ENCODE measurements around the gene FMNL1.

The FMNL1 gene

DNA sequence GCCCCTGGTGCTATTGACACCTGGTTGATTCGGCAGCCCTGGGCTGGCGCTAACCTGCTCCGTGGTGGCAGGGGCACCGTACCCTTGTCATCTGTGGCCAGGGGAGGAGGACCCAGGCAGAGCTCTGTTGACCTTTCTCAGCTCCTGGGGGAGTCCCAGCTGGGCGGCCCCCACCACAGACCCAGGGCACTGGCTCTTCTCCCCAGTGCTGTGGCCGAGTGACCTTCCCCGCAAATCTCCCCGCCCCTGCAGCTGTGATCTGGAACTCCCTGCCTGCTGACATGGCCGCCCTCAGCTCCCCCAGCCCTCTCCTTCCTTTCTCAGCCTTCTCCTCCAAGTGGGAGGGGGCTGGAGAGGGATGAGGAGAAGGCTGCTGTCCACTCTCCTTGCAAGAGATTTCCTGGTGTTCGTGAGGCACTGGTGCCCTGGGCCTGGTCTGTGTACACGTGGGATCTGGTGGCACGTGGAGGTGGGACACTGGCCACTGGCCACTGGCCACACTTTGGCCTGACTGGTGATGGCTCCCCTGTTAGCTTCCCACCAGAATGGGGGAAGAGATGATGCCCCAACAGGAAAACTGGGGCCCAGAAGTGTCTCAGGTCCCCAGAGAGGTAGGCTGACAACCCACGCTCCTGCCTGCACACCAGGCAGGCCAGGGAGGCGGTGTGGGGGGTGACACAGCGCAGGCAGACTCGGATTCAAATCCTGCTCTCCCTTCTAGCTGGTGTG, 8.2 kb downstream of the FMNL1 start:
- Histone ChIP-seq H3K9me3 (ENCODE audit: control extremely low read depth in 1 of 5, control insufficient read depth in 4 of 5, insufficient read depth in 2 of 5, low read depth in 1 of 5, low read length in 4 of 5) (no peaks in the 10 kb centered on the region), H3K4me1 (ENCODE audit: control extremely low read depth in 1 of 4, control insufficient read depth in 4 of 4, insufficient read depth in 4 of 4, low read length in 3 of 4) (peaks cover 20 to 88% (median 72%) of the 10 kb centered on the region in 4 experiments), H3K4me3 (ENCODE audit: control insufficient read depth in 1 of 7, extremely low read depth in 1 of 7, insufficient read depth in 4 of 7, low read depth in 2 of 7, low read length in 6 of 7) (peak overlapping the region in 3 of 7 experiments; percentile 16 to 68 (median 55)), H3K36me3 (ENCODE audit: control insufficient read depth in 4 of 4, insufficient read depth in 4 of 4, low read length in 3 of 4) (peaks cover 10 to 33% (median 25%) of the 10 kb centered on the region in 4 experiments), H3K27ac (ENCODE audit: insufficient read depth in 1 of 2, low read depth in 1 of 2, low read length in 2 of 2, poor library complexity in 1 of 2, severe bottlenecking in 2 of 2) (peak overlapping the region; percentile 87 to 96), H3K27me3 (replicated peaks in 2 of 5; ENCODE audit: control insufficient read depth in 4 of 5, insufficient read depth in 5 of 5, low read length in 4 of 5) (no peaks in the 10 kb centered on the region)
- WGBS (ENCODE audit: insufficient coverage) = 80% methylated on average over 14 of the region's 16 CpGs
- DNase-seq = no peak
- ChIA-PET POLR2A (interaction anchor here (1.2 to 4.5 kb wide), 4 partner anchors 8 to 115 kb away, joined by 3 to 35 read pairs (median 10); partner anchors contain the start of genes FMNL1 and MAP3K14), CTCF (interaction anchor here (0.6 to 13.0 kb wide), 10 partner anchors 9 to 306 kb away, joined by 3 to 420 read pairs (median 3); partner anchors contain the start of genes FMNL1 and HEXIM1)

DNA sequence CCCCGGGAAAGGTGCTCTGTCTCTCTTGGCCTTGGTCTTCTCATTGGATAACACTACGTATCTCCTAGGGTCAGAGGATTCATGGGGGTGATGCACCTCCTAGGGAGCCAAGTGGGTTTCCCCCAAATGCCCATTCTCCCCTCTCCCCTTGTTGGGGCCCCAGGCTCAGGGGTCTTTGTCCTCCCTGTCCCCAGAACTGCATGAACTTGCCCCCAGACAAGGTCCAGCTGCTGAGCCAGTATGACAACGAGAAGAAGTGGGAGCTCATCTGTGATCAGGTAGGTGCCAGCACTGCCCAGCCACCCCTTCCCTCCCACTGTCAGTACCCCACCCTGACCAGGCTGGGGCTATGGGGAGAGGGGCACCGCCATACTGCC, 8.7 kb downstream of the FMNL1 start:
- H3K27ac ChIP-seq (ENCODE audit: insufficient read depth in 1 of 2, low read depth in 1 of 2, low read length in 2 of 2, poor library complexity in 1 of 2, severe bottlenecking in 2 of 2) = peak overlapping the region; percentile 0 to 96
- DNase-seq = no peak
- WGBS (ENCODE audit: insufficient coverage) = 83% methylated on average over 3 of the region's 4 CpGs
- peaks cover 25 to 88% (median 72%) of the 10 kb centered on the region in 4 experiments for H3K4me1 ChIP-seq (ENCODE audit: control extremely low read depth in 1 of 4, control insufficient read depth in 4 of 4, insufficient read depth in 4 of 4, low read length in 3 of 4)
- CTCF ChIA-PET = interaction anchor here (0.7 to 13.0 kb wide), 9 partner anchors 10 to 161 kb away, joined by 3 to 420 read pairs (median 5); partner anchors contain the start of genes FMNL1 and HEXIM1
- H3K9me3 ChIP-seq (ENCODE audit: control extremely low read depth in 1 of 5, control insufficient read depth in 4 of 5, insufficient read depth in 2 of 5, low read depth in 1 of 5, low read length in 4 of 5) = no peaks in the 10 kb centered on the region
- POLR2A ChIA-PET = interaction anchor here (1.2 to 4.5 kb wide), 3 partner anchors 9 to 82 kb away, joined by 5 to 35 read pairs (median 14); partner anchors contain the start of genes FMNL1 and HEXIM1
- H3K27me3 ChIP-seq (replicated peaks in 2 of 5; ENCODE audit: control insufficient read depth in 4 of 5, insufficient read depth in 5 of 5, low read length in 4 of 5) = no peaks in the 10 kb centered on the region
- H3K36me3 ChIP-seq (ENCODE audit: control insufficient read depth in 4 of 4, insufficient read depth in 4 of 4, low read length in 3 of 4) = peaks cover 13 to 38% (median 28%) of the 10 kb centered on the region in 4 experiments
- no peak overlapping the region for H3K4me3 ChIP-seq (ENCODE audit: control insufficient read depth in 1 of 7, extremely low read depth in 1 of 7, insufficient read depth in 4 of 7, low read depth in 2 of 7, low read length in 6 of 7)

DNA sequence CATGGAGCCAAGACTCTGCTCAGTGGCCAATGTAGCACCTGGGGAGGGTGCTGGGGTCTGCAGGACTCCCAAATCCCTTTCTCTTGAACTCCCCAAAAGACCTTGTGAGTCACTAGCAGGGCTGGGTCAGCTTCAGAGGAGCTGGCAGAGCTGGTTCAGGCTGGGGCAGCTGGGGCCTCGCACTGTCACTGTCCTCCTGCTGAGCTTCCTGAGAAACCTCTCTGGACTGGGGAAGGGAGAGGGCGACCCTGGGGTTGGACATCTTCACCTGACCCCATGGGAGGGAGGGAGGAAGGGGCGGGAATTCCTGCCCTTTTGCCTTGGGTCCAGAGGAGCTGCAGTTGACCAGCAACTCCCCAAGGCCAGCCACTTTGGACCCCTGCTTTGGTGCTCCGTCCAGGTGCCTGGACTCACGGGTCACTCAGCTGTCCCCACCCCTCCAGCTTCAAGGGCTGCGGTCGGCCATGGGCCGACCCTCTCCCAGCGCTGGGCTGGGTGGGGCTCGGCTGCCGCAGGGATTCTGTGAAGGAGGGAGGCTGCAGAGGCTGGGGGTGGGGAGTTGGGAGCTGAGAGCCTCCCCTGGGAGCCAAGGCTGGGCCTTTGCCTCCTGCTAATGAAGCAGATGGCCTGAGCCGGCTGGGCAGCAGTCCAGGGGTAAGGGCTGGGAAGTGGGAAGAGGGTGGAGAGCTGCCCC, 9.2 kb downstream of the FMNL1 start:
- Histone ChIP-seq H3K27ac (ENCODE audit: insufficient read depth in 1 of 2, low read depth in 1 of 2, low read length in 2 of 2, poor library complexity in 1 of 2, severe bottlenecking in 2 of 2) (peak overlapping the region; percentile 0 to 96), H3K4me3 (ENCODE audit: control insufficient read depth in 1 of 7, extremely low read depth in 1 of 7, insufficient read depth in 4 of 7, low read depth in 2 of 7, low read length in 6 of 7) (no peak overlapping the region), H3K9me3 (ENCODE audit: control extremely low read depth in 1 of 5, control insufficient read depth in 4 of 5, insufficient read depth in 2 of 5, low read depth in 1 of 5, low read length in 4 of 5) (no peaks in the 10 kb centered on the region), H3K4me1 (ENCODE audit: control extremely low read depth in 1 of 4, control insufficient read depth in 4 of 4, insufficient read depth in 4 of 4, low read length in 3 of 4) (peaks cover 24 to 88% (median 70%) of the 10 kb centered on the region in 4 experiments), H3K36me3 (ENCODE audit: control insufficient read depth in 4 of 4, insufficient read depth in 4 of 4, low read length in 3 of 4) (peaks cover 13 to 43% (median 31%) of the 10 kb centered on the region in 4 experiments), H3K27me3 (replicated peaks in 2 of 5; ENCODE audit: control insufficient read depth in 4 of 5, insufficient read depth in 5 of 5, low read length in 4 of 5) (no peaks in the 10 kb centered on the region)
- CTCF ChIA-PET = interaction anchor here (0.7 to 13.0 kb wide), 12 partner anchors 10 to 161 kb away, joined by 3 to 420 read pairs (median 6); partner anchors contain the start of genes ACBD4, FMNL1 and HEXIM1
- 82% methylated on average over 2 of the region's 12 CpGs for WGBS (ENCODE audit: insufficient coverage)
- POLR2A ChIA-PET = interaction anchor here (1.2 to 4.5 kb wide), 5 partner anchors 9 to 82 kb away, joined by 5 to 35 read pairs (median 14); partner anchors contain the start of genes FMNL1 and HEXIM1
- no peak for DNase-seq

DNA sequence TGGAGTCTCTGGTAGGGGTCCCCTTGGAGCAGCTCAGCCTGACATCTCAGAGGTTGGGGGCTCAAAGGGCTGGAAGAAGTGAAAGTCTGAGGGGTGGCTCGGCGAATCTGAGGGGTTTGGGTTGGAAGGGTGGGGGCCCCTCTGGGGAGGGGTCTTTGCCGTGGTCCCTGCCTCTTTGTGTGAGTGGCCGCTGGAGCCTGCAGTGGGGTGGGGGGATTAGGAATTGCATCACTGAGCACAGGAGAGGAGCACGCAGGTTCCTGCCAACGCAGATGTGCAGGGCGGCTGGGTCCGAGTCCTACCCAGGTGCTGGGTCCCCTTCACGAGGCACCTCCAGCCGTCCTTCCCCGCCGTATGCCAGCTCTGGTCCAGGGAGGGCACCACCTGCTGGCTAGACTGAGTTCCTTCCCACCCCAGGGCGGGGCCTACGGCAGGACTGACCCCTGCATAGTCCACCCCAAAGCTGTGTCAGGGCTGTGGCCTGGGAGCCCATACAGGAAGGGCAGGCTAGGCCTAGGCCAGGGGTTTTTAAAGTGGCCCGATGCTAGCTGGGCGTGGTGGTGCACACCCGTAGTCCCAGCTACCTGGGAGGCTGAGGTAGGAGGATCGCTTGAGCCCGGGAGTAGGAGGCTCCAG, 9.9 kb downstream of the FMNL1 start:
- peaks cover 16 to 49% (median 37%) of the 10 kb centered on the region in 4 experiments for H3K36me3 ChIP-seq (ENCODE audit: control insufficient read depth in 4 of 4, insufficient read depth in 4 of 4, low read length in 3 of 4)
- WGBS (ENCODE audit: insufficient coverage) = 91% methylated on average over 17 of the region's 19 CpGs
- H3K4me3 ChIP-seq (ENCODE audit: control insufficient read depth in 1 of 7, extremely low read depth in 1 of 7, insufficient read depth in 4 of 7, low read depth in 2 of 7, low read length in 6 of 7) = no peak overlapping the region
- CTCF ChIA-PET = interaction anchor here (0.7 to 13.0 kb wide), 17 partner anchors 9 to 156 kb away, joined by 3 to 420 read pairs (median 6); partner anchors contain the start of genes ACBD4, FMNL1 and HEXIM1
- peaks cover 22 to 84% (median 63%) of the 10 kb centered on the region in 4 experiments for H3K4me1 ChIP-seq (ENCODE audit: control extremely low read depth in 1 of 4, control insufficient read depth in 4 of 4, insufficient read depth in 4 of 4, low read length in 3 of 4)
- no peaks in the 10 kb centered on the region for H3K27me3 ChIP-seq (replicated peaks in 2 of 5; ENCODE audit: control insufficient read depth in 4 of 5, insufficient read depth in 5 of 5, low read length in 4 of 5)
- peak overlapping the region in 1 of 2 experiments; percentile 9 for H3K27ac ChIP-seq (ENCODE audit: insufficient read depth in 1 of 2, low read depth in 1 of 2, low read length in 2 of 2, poor library complexity in 1 of 2, severe bottlenecking in 2 of 2)
- peak in 1 of 3 donors; percentile 17 for DNase-seq
- no peaks in the 10 kb centered on the region for H3K9me3 ChIP-seq (ENCODE audit: control extremely low read depth in 1 of 5, control insufficient read depth in 4 of 5, insufficient read depth in 2 of 5, low read depth in 1 of 5, low read length in 4 of 5)
- POLR2A ChIA-PET = interaction anchor here (1.0 to 4.5 kb wide), 5 partner anchors 10 to 83 kb away, joined by 3 to 35 read pairs (median 6); partner anchors contain the start of genes FMNL1 and HEXIM1

DNA sequence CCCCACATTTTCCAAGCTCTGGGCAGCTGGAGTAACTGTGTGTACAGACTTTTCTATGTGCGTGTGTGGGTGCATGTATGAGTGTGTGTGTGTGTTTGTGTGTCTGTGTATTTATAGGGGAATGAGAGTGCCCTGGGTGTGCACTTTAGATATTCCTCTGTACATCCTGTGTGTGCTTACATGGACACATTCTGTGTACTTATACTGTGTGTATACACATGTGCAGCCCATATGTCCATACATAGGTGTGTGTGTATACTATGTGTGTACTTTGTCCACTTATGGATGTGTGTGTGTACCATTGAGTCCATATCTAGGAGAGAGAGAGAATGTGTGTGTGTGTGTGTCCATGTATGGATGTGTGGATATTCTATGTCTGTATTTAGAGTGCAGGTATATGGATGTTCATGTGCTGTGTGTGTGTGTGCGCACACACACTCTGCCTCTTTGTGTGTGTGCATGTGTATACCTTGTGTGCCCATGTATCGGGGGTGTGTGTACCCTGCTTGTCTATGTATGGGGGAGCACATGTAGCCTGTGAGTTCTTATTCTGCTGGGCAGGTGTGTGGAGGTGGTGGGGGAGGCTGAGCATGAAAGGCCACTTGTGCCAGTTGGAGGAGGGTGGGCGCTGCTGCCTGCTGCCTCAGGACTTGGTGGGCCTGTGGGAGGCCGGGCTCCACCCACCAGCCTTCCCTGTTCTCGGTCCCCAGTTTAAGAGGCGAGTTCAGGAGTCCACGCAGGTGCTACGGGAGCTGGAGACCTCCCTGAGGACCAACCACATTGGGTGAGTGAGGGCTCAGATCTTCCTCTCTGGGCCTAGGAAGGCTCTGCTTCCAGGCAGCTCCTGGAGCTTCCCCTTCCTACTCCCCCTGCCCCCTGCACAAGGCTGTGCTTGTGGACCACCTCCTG, 11.1 kb downstream of the FMNL1 start:
- no peaks in the 10 kb centered on the region for H3K27me3 ChIP-seq (replicated peaks in 2 of 5; ENCODE audit: control insufficient read depth in 4 of 5, insufficient read depth in 5 of 5, low read length in 4 of 5)
- H3K9me3 ChIP-seq (ENCODE audit: control extremely low read depth in 1 of 5, control insufficient read depth in 4 of 5, insufficient read depth in 2 of 5, low read depth in 1 of 5, low read length in 4 of 5) = no peaks in the 10 kb centered on the region
- peaks cover 14 to 72% (median 52%) of the 10 kb centered on the region in 4 experiments for H3K4me1 ChIP-seq (ENCODE audit: control extremely low read depth in 1 of 4, control insufficient read depth in 4 of 4, insufficient read depth in 4 of 4, low read length in 3 of 4)
- WGBS (ENCODE audit: insufficient coverage) = 91% methylated on average over 9 of the region's 9 CpGs
- H3K27ac ChIP-seq (ENCODE audit: insufficient read depth in 1 of 2, low read depth in 1 of 2, low read length in 2 of 2, poor library complexity in 1 of 2, severe bottlenecking in 2 of 2) = peak overlapping the region in 1 of 2 experiments; percentile 20
- no peak for DNase-seq
- H3K4me3 ChIP-seq (ENCODE audit: control insufficient read depth in 1 of 7, extremely low read depth in 1 of 7, insufficient read depth in 4 of 7, low read depth in 2 of 7, low read length in 6 of 7) = no peak overlapping the region
- ChIA-PET CTCF (interaction anchor here (0.7 to 13.0 kb wide), 19 partner anchors 8 to 155 kb away, joined by 3 to 420 read pairs (median 4); partner anchors contain the start of genes ACBD4, FMNL1 and HEXIM1), POLR2A (interaction anchor here (1.0 to 2.2 kb wide), 3 partner anchors 8 to 15 kb away, joined by 3 to 17 read pairs (median 6); partner anchors contain the start of gene FMNL1)
- H3K36me3 ChIP-seq (ENCODE audit: control insufficient read depth in 4 of 4, insufficient read depth in 4 of 4, low read length in 3 of 4) = peaks cover 21 to 59% (median 45%) of the 10 kb centered on the region in 4 experiments
